Brain microvascular endothelial cell (primary cell): ENCODE results near the gene EPB41.

Experiments used
- DNase-seq: peaks from one replicate; pipeline ENCODE4 v3.0.0-alpha.2; 2020
- H3K27ac ChIP-seq: fragments of 250-450 bp; sonication (Bioruptor Pico); 2 replicates; pipeline ENCODE4 v1.5.1; 2020; ENCODE audit warnings: mild to moderate bottlenecking, moderate library complexity
- H3K27me3 ChIP-seq: fragments of 250-450 bp; sonication (Bioruptor Pico); replicated peaks from 2 replicates; pipeline ENCODE4 v1.5.1; 2020; ENCODE audit warnings: mild to moderate bottlenecking
- H3K36me3 ChIP-seq: fragments of 250-450 bp; sonication (Bioruptor Pico); replicated peaks from 2 replicates; pipeline ENCODE4 v1.5.1; 2020; ENCODE audit warnings: mild to moderate bottlenecking
- H3K4me3 ChIP-seq: 2 replicates; pipeline ENCODE4 v1.5.1; 2011; ENCODE audit warnings: low read depth, mild to moderate bottlenecking, control low read depth, low read length, moderate library complexity
- in situ Hi-C: cut with HindIII; loops from 2 replicates; pipeline ENCODE4 v1.10.0; 2017; ENCODE audit warnings: low sequenced_read_pairs, low pct_ligation_motif_present
- TF ChIP-seq, protein P1 (sequence below): IDR thresholded peaks from 2 replicates; pipeline ENCODE4 v1.5.1; 2011; ENCODE audit warnings: low read depth, mild to moderate bottlenecking, moderate library complexity, low read length, control low read depth, inconsistent platforms; ENCODE audit errors: missing control alignments

The EPB41 gene

GRCh38 chr1:29052941-29053340, 138.6 kb downstream of the EPB41 start:
- no peaks in the 10 kb centered on the region for H3K36me3 ChIP-seq
- no peak overlapping the region for H3K27ac ChIP-seq
- H3K27me3 ChIP-seq: no peaks in the 10 kb centered on the region
- H3K4me3 ChIP-seq: no peak overlapping the region
- in situ Hi-C loops: no loop called here
- DNase-seq: no peak
- TF ChIP-seq, protein P1, sequence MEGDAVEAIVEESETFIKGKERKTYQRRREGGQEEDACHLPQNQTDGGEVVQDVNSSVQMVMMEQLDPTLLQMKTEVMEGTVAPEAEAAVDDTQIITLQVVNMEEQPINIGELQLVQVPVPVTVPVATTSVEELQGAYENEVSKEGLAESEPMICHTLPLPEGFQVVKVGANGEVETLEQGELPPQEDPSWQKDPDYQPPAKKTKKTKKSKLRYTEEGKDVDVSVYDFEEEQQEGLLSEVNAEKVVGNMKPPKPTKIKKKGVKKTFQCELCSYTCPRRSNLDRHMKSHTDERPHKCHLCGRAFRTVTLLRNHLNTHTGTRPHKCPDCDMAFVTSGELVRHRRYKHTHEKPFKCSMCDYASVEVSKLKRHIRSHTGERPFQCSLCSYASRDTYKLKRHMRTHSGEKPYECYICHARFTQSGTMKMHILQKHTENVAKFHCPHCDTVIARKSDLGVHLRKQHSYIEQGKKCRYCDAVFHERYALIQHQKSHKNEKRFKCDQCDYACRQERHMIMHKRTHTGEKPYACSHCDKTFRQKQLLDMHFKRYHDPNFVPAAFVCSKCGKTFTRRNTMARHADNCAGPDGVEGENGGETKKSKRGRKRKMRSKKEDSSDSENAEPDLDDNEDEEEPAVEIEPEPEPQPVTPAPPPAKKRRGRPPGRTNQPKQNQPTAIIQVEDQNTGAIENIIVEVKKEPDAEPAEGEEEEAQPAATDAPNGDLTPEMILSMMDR: no peak

- no peak for DNase-seq
Observed at GRCh38 chr1:29055160-29055559, 140.8 kb downstream of the EPB41 start.

DNA sequence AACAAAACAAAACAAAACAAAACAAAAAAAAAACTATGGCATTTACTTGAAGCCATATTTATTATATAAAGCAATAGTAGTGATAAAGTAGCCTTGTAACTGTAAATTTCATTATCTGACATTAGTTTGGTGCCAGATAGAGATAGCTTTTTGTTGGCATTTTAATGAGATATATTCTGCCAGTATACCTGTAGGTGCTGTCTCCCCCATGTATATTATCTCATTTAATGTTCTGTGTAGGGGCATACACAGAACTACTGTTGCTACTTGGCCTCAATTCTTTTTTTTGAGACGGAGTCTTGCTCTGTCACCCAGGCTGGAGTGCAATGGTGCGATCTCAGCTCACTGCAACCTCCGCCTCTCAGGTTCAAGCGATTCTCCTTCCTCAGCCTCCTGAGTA, 141.9 kb downstream of the EPB41 start:
- DNase-seq: no peak
- H3K4me3 ChIP-seq: no peak overlapping the region
- H3K27me3 ChIP-seq: no peaks in the 10 kb centered on the region
- TF ChIP-seq, protein P1: no peak
- H3K36me3 ChIP-seq: no peaks in the 10 kb centered on the region
- H3K27ac ChIP-seq: no peak overlapping the region
- in situ Hi-C loops: no loop called here

More at GRCh38 chr1:29055160-29055559, 140.8 kb downstream of the EPB41 start:
- in situ Hi-C loops: no loop called here
- Histone ChIP-seq H3K27ac (no peak overlapping the region), H3K36me3 (no peaks in the 10 kb centered on the region), H3K4me3 (no peak overlapping the region), H3K27me3 (no peaks in the 10 kb centered on the region)
- TF ChIP-seq, protein P1: no peak

DNA sequence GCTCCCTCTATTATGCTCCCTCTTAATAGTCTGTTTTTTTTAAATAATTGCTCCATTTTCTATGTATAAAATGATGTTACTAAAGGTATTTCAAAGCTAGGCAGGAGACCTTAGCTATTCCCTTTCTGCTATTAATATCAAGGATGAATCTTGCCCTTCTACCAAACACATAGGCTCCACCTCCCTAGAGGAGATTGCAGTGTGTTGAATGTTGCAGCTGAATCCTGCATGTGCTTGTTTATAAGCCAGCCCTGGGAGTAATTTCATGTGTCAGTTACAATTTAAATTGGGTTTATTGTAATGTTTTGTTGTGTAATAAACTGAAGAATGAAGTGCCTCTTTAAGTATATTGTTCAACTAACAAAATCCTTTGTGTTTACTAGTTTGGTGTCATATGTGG, 143.3 kb downstream of the EPB41 start:
- H3K27me3 ChIP-seq: no peaks in the 10 kb centered on the region
- H3K4me3 ChIP-seq: no peak overlapping the region
- DNase-seq: no peak
- H3K36me3 ChIP-seq: no peaks in the 10 kb centered on the region
- TF ChIP-seq, protein P1: no peak
- in situ Hi-C loops: no loop called here
- H3K27ac ChIP-seq: no peak overlapping the region

- TF ChIP-seq, protein P1: no peak
- no peak for DNase-seq
- H3K4me3 ChIP-seq: no peak overlapping the region
- in situ Hi-C loops: no loop called here
- no peaks in the 10 kb centered on the region for H3K27me3 ChIP-seq
- H3K27ac ChIP-seq: no peak overlapping the region
- no peaks in the 10 kb centered on the region for H3K36me3 ChIP-seq
Observed at GRCh38 chr1:29062157-29062942, 148.0 kb downstream of the EPB41 start.

DNA sequence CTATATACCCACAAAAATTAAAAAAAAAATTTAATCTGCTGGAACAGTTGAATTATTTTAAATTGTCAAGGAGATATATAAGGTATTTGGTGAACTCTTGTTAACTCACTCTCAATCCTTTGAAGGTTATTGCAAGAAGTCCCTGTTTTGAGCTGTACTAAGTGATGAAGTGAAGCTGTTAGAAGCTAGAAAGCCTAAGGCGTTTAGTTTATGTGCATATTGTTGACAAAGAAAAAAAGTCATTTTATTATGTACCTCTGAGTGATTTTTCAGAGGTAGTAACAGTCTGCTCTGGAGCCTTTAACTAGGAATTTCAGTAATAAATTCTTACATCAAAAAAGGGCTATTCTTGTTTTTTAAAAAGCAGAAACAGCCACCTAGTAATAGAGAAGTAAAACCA, 149.7 kb downstream of the EPB41 start:
- DNase-seq: no peak
- no peaks in the 10 kb centered on the region for H3K36me3 ChIP-seq
- H3K27ac ChIP-seq: no peak overlapping the region
- no peak overlapping the region for H3K4me3 ChIP-seq
- in situ Hi-C loops: no loop called here
- TF ChIP-seq, protein P1: no peak
- no peaks in the 10 kb centered on the region for H3K27me3 ChIP-seq
